ENCODE results near the gene TRIM10. TPM values are rescaled to one million over a fixed set of nuclear protein-coding genes. Genes with fewer than 3 reads are reported as not detected.

The TRIM10 gene
- total and polyA plus RNA-seq, 2 donors (not counting 1 experiment from before 2014, with no cell fraction given), result not detected

DNA sequence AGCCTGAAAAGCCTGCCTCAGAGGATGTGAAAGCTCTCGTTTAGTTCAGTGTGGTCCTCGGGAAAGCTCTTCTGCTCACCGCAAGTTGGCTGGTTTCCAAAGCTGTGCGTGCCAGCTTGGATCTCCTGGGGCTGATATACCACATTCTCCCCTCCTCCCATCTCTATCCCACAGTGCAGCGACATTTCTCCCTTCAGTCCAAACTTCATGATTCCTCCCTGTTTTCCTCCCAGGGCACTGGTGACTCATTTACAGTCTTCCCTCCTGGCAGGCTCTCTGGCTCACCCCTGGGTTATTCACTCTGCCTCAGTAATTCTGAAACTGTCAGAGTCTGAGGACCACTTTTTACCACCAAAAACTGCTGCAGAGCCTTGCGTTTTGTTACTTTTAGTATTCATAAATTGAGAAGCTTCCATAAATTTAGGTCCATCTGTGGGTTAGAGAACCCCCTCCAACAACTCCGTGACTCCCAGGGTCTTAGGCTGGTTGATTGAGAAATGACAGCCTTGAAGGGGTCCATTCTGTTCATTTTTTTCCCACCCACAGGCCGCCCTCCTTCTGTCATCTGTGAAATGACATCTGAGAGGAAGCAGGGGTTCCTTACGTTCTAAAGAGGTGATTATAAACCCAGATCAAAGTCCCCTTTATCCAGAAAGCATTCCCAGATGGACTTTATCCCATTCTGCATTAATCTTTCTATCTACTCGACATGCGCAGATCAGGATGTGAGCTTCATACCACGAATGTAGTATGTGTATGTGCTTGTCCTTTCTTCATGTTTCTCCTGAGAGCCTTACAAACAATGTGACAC is 6.1 kb downstream of the TRIM10 start:
- Histone ChIP-seq H3K27ac (ENCODE audit: low read length in 2 of 2) (no peak overlapping the region), H3K27me3 (replicated peaks in 1 of 4; ENCODE audit: control extremely low read depth in 1 of 4, control insufficient read depth in 3 of 4, insufficient read depth in 4 of 4, low read length in 3 of 4) (peaks cover 0 to 26% (median 12%) of the 10 kb centered on the region in 4 experiments), H3K36me3 (replicated peaks in 1 of 2; ENCODE audit: control extremely low read depth in 1 of 2, control insufficient read depth in 1 of 2, extremely low read depth in 1 of 2, insufficient read depth in 2 of 2, low read length in 1 of 2) (no peaks in the 10 kb centered on the region), H3K4me3 (ENCODE audit: control extremely low read depth in 1 of 5, extremely low read depth in 1 of 5, insufficient read depth in 1 of 5, low read depth in 2 of 5, low read length in 4 of 5) (no peak overlapping the region), H3K79me2 (ENCODE audit: control insufficient read depth, insufficient read depth, low read length) (no peaks in the 10 kb centered on the region), H3K4me1 (ENCODE audit: control insufficient read depth in 2 of 2, insufficient read depth in 2 of 2, low read length in 2 of 2) (no peaks in the 10 kb centered on the region), H3K9me3 (ENCODE audit: control extremely low read depth in 1 of 3, control insufficient read depth in 2 of 3, insufficient read depth in 1 of 3, low read length in 2 of 3) (no peaks in the 10 kb centered on the region), H4K20me1 (ENCODE audit: control insufficient read depth, insufficient read depth, low read length, poor library complexity, severe bottlenecking) (no peaks in the 10 kb centered on the region), H3K9ac (ENCODE audit: low read length) (no peak overlapping the region), H2AFZ (ENCODE audit: insufficient read depth, low read depth, low read length, poor library complexity, severe bottlenecking) (no peak overlapping the region), H3K4me2 (replicated peaks; ENCODE audit: low read depth, low read length, poor library complexity, severe bottlenecking) (no peak overlapping the region)
- no peak for TF ChIP-seq EZH2 (IDR thresholded peaks at IDR 0.05; ENCODE audit: borderline replicate concordance, insufficient read depth, low read depth, low read length, poor library complexity, severe bottlenecking)
- TF ChIP-seq, protein P1, sequence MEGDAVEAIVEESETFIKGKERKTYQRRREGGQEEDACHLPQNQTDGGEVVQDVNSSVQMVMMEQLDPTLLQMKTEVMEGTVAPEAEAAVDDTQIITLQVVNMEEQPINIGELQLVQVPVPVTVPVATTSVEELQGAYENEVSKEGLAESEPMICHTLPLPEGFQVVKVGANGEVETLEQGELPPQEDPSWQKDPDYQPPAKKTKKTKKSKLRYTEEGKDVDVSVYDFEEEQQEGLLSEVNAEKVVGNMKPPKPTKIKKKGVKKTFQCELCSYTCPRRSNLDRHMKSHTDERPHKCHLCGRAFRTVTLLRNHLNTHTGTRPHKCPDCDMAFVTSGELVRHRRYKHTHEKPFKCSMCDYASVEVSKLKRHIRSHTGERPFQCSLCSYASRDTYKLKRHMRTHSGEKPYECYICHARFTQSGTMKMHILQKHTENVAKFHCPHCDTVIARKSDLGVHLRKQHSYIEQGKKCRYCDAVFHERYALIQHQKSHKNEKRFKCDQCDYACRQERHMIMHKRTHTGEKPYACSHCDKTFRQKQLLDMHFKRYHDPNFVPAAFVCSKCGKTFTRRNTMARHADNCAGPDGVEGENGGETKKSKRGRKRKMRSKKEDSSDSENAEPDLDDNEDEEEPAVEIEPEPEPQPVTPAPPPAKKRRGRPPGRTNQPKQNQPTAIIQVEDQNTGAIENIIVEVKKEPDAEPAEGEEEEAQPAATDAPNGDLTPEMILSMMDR (IDR thresholded peaks at IDR 0.05), result no peak
- ATAC-seq (ENCODE audit: low read depth) (no peak), DNase-seq (no peak)
- CTCF ChIA-PET, result no interaction called here
- 96% methylated on average over 5 of the region's 12 CpGs for WGBS (ENCODE audit: insufficient coverage)
- peaks cover 48% of the 10 kb centered on the region for H3K27me3 Mint-ChIP-seq
- no peak overlapping the region for H3K4me3 Mint-ChIP-seq
- no peak overlapping the region for H3K27ac Mint-ChIP-seq
- intact Hi-C loops (cut with micrococcal nuclease), result no loop called here
- no peaks in the 10 kb centered on the region for H3K9me3 Mint-ChIP-seq (ENCODE audit: insufficient read depth)
- POLR2A ChIA-PET, result no interaction called here
- no peaks in the 10 kb centered on the region for H3K4me1 Mint-ChIP-seq

DNA sequence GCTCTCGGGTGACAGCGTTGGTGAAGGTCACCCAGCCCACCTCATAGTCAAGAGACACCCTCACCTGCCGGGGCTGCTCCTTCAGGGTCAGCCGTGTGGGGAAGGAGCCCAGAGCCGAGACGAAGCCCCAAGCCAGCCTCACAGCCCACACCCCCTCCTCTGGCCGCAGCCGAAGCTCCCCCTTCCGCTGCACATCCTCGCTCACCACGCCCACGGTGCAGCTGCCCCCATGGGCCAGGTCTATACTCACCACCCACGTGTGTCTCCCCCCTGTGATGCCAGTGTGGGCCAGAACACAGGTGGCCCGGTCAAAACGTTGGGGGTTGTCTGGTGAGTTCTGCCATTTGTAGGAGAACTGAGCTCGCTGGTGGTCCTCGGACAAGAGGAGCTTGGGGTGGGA is 7.0 kb downstream of the TRIM10 start:
- ChIA-PET CTCF (interaction anchor here (0.9 kb wide), 1 partner anchor 24 kb away, joined by 3 read pairs; no protein-coding TSS in a partner anchor), POLR2A (no interaction called here)
- Mint-ChIP-seq H3K4me3 (no peak overlapping the region), H3K9me3 (ENCODE audit: insufficient read depth) (no peaks in the 10 kb centered on the region), H3K27ac (no peak overlapping the region), H3K4me1 (no peaks in the 10 kb centered on the region), H3K27me3 (peaks cover 44% of the 10 kb centered on the region)
- no peak for ATAC-seq (ENCODE audit: low read depth)
- H3K79me2 ChIP-seq (ENCODE audit: control insufficient read depth, insufficient read depth, low read length), result no peaks in the 10 kb centered on the region
- H3K36me3 ChIP-seq (replicated peaks in 1 of 2; ENCODE audit: control extremely low read depth in 1 of 2, control insufficient read depth in 1 of 2, extremely low read depth in 1 of 2, insufficient read depth in 2 of 2, low read length in 1 of 2), result no peaks in the 10 kb centered on the region
- no peak overlapping the region for H3K4me3 ChIP-seq (ENCODE audit: control extremely low read depth in 1 of 5, extremely low read depth in 1 of 5, insufficient read depth in 1 of 5, low read depth in 2 of 5, low read length in 4 of 5)
- 91% methylated on average over 13 of the region's 17 CpGs for WGBS (ENCODE audit: insufficient coverage)
- H4K20me1 ChIP-seq (ENCODE audit: control insufficient read depth, insufficient read depth, low read length, poor library complexity, severe bottlenecking), result no peaks in the 10 kb centered on the region
- H3K9ac ChIP-seq (ENCODE audit: low read length), result no peak overlapping the region
- TF ChIP-seq EZH2 (IDR thresholded peaks at IDR 0.05; ENCODE audit: borderline replicate concordance, insufficient read depth, low read depth, low read length, poor library complexity, severe bottlenecking), result no peak
- TF ChIP-seq, protein P1 (IDR thresholded peaks at IDR 0.05), result no peak
- intact Hi-C loops (cut with micrococcal nuclease), result no loop called here
- H2AFZ ChIP-seq (ENCODE audit: insufficient read depth, low read depth, low read length, poor library complexity, severe bottlenecking), result no peak overlapping the region
- no peak overlapping the region for H3K27ac ChIP-seq (ENCODE audit: low read length in 2 of 2)
- H3K9me3 ChIP-seq (ENCODE audit: control extremely low read depth in 1 of 3, control insufficient read depth in 2 of 3, insufficient read depth in 1 of 3, low read length in 2 of 3), result no peaks in the 10 kb centered on the region
- no peaks in the 10 kb centered on the region for H3K4me1 ChIP-seq (ENCODE audit: control insufficient read depth in 2 of 2, insufficient read depth in 2 of 2, low read length in 2 of 2)
- DNase-seq, result no peak
- peaks cover 0 to 29% (median 12%) of the 10 kb centered on the region in 4 experiments for H3K27me3 ChIP-seq (replicated peaks in 1 of 4; ENCODE audit: control extremely low read depth in 1 of 4, control insufficient read depth in 3 of 4, insufficient read depth in 4 of 4, low read length in 3 of 4)
- no peak overlapping the region for H3K4me2 ChIP-seq (replicated peaks; ENCODE audit: low read depth, low read length, poor library complexity, severe bottlenecking)

All from B cell (primary cell).